Measurements from ENCODE around the gene ITGAE. TPM values are rescaled to one million over a fixed set of nuclear protein-coding genes. Genes with fewer than 3 reads are reported as not detected.

The ITGAE gene
- total RNA-seq, 1 donor from 2014 or later = 47.5 TPM

DNA sequence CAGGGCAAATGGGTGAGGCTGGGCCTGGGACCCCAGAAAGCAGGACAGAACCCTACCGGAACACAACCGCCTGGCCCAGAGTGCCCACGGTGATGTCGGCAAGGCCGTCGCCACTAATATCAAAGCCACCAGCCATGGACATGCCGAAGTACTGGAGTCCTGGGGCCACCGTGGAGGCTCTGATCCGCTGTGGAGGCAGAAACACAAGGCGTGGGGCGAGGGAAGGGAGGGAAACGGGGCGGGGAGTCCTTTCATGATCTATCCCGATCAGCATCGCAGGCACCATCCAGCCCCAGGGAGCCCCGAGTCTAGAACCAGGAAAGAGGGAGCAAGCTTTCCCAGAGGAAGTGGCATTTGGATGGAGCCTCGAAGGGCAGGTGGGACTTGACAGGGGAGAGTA, 50.7 kb downstream of the ITGAE start:
- TF ChIP-seq EZH2phosphoT487 (IDR thresholded peaks at IDR 0.05) (no peak), EZH2 (IDR thresholded peaks at IDR 0.05) (no peak)
- TF ChIP-seq, protein P1, sequence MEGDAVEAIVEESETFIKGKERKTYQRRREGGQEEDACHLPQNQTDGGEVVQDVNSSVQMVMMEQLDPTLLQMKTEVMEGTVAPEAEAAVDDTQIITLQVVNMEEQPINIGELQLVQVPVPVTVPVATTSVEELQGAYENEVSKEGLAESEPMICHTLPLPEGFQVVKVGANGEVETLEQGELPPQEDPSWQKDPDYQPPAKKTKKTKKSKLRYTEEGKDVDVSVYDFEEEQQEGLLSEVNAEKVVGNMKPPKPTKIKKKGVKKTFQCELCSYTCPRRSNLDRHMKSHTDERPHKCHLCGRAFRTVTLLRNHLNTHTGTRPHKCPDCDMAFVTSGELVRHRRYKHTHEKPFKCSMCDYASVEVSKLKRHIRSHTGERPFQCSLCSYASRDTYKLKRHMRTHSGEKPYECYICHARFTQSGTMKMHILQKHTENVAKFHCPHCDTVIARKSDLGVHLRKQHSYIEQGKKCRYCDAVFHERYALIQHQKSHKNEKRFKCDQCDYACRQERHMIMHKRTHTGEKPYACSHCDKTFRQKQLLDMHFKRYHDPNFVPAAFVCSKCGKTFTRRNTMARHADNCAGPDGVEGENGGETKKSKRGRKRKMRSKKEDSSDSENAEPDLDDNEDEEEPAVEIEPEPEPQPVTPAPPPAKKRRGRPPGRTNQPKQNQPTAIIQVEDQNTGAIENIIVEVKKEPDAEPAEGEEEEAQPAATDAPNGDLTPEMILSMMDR (IDR thresholded peaks at IDR 0.05) = no peak
- Histone ChIP-seq H3K9me3 (ENCODE audit: low read depth) (no peaks in the 10 kb centered on the region), H2AFZ (replicated peaks) (no peak overlapping the region), H3K4me3 (no peak overlapping the region), H3K27me3 (no peaks in the 10 kb centered on the region), H3K27ac (no peak overlapping the region), H3K4me2 (no peak overlapping the region), H3K36me3 (no peaks in the 10 kb centered on the region), H3K9ac (no peak overlapping the region), H3F3A (ENCODE audit: low read depth) (peaks cover 19% of the 10 kb centered on the region), H3K79me2 (ENCODE audit: low read depth) (no peaks in the 10 kb centered on the region), H4K20me1 (ENCODE audit: low read depth) (no peaks in the 10 kb centered on the region), H3K4me1 (no peaks in the 10 kb centered on the region)
- Mint-ChIP-seq H3K9me3 (no peaks in the 10 kb centered on the region), H3K27ac (no peak overlapping the region), H3K4me1 (no peaks in the 10 kb centered on the region), H3K36me3 (no peaks in the 10 kb centered on the region), H3K27me3 (ENCODE audit: insufficient read depth, low read depth) (peaks cover 4% of the 10 kb centered on the region), H3K4me3 (no peak overlapping the region)
- DNase-seq (ENCODE audit: low spot score) = no peak

DNA sequence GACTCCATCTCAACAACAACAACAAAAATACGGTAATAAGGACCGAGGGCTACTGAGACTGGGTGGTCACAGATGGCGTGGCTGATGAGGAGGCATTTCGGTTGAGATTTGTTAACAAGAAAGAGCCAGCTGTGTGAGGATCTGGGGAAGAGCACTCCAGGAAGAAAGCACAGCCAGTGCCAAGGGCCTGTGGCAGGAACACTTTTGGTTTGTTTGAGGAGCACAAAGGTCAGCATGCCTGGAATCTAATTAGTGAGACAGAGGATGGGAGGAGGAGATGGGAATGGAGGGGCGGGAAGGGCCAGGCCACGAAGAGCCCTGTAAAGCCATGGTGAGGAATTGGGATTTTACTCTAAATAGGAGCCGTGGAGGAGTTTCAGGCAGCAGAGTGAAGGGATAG, 52.4 kb downstream of the ITGAE start:
- H3K4me2 ChIP-seq = no peak overlapping the region
- H3K79me2 ChIP-seq (ENCODE audit: low read depth) = no peaks in the 10 kb centered on the region
- Mint-ChIP-seq H3K9me3 (no peaks in the 10 kb centered on the region), H3K4me3 (no peak overlapping the region), H3K27me3 (ENCODE audit: insufficient read depth, low read depth) (peaks cover 4% of the 10 kb centered on the region), H3K36me3 (no peaks in the 10 kb centered on the region), H3K27ac (no peak overlapping the region), H3K4me1 (no peaks in the 10 kb centered on the region)
- H2AFZ ChIP-seq (replicated peaks) = peak overlapping the region; percentile 42
- H3K27me3 ChIP-seq = no peaks in the 10 kb centered on the region
- H3K4me1 ChIP-seq = no peaks in the 10 kb centered on the region
- H3K36me3 ChIP-seq = no peaks in the 10 kb centered on the region
- DNase-seq (ENCODE audit: low spot score) = no peak
- no peak overlapping the region for H3K27ac ChIP-seq
- H3K4me3 ChIP-seq = no peak overlapping the region
- peaks cover 5% of the 10 kb centered on the region for H3F3A ChIP-seq (ENCODE audit: low read depth)
- no peaks in the 10 kb centered on the region for H4K20me1 ChIP-seq (ENCODE audit: low read depth)
- H3K9ac ChIP-seq = no peak overlapping the region
- H3K9me3 ChIP-seq (ENCODE audit: low read depth) = no peaks in the 10 kb centered on the region
- TF ChIP-seq EZH2 (IDR thresholded peaks at IDR 0.05) (no peak), EZH2phosphoT487 (IDR thresholded peaks at IDR 0.05) (no peak)
- TF ChIP-seq, protein P1 (IDR thresholded peaks at IDR 0.05) = no peak

DNA sequence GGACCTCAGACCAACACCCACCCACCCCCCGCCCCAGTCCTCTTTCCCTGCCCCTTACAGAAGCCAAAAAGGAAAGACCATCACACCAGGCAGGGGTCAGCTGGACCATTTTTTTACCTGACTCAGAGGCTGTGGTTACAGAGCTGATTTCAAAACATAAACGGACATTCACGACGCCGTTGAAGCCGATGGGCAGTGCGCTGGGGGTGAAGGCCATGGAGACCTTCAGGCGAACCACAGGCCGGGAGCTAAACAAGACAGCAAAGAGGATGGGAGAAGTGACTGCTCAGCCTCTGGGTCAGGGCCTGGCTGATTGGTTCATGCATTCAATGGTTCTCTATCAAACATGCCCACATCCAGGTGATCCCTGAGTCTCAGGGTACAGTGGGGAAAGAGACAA, 53.2 kb downstream of the ITGAE start:
- peaks cover 5% of the 10 kb centered on the region for H3F3A ChIP-seq (ENCODE audit: low read depth)
- no peak for DNase-seq (ENCODE audit: low spot score)

More for the DNA sequence above, 53.2 kb downstream of the ITGAE start:
- Histone ChIP-seq H3K27ac (no peak overlapping the region), H3K9ac (no peak overlapping the region), H3K36me3 (no peaks in the 10 kb centered on the region), H2AFZ (replicated peaks) (no peak overlapping the region), H3K9me3 (ENCODE audit: low read depth) (no peaks in the 10 kb centered on the region), H3K4me2 (no peak overlapping the region), H3K27me3 (no peaks in the 10 kb centered on the region), H3K79me2 (ENCODE audit: low read depth) (no peaks in the 10 kb centered on the region), H3K4me1 (no peaks in the 10 kb centered on the region), H4K20me1 (ENCODE audit: low read depth) (no peaks in the 10 kb centered on the region), H3K4me3 (no peak overlapping the region)
- Mint-ChIP-seq H3K36me3 (no peaks in the 10 kb centered on the region), H3K27me3 (ENCODE audit: insufficient read depth, low read depth) (peaks cover 4% of the 10 kb centered on the region), H3K27ac (peak overlapping the region; percentile 16), H3K9me3 (no peaks in the 10 kb centered on the region), H3K4me1 (no peaks in the 10 kb centered on the region), H3K4me3 (no peak overlapping the region)
- TF ChIP-seq EZH2phosphoT487 (IDR thresholded peaks at IDR 0.05) (no peak), EZH2 (IDR thresholded peaks at IDR 0.05) (no peak)
- TF ChIP-seq, protein P1 (IDR thresholded peaks at IDR 0.05) = no peak
